ENCODE measurements around the gene RSU1.

RSU1 gene

GRCh38 chr10:16653224-16653623 is 164.0 kb downstream of the RSU1 start:
- no peak for DNase-seq

GRCh38 chr10:16652154-16652553 is 165.1 kb downstream of the RSU1 start:
- DNase-seq, result no peak

- no peak for DNase-seq
These were observed 167.5 kb downstream of the RSU1 start for GRCh38 chr10:16649757-16650156.

- no peak for DNase-seq
These were observed 168.9 kb downstream of the RSU1 start for GRCh38 chr10:16648366-16648765.

- DNase-seq, result no peak
These were observed 170.8 kb downstream of the RSU1 start for GRCh38 chr10:16646181-16647059.

- DNase-seq, result no peak
These were observed 173.1 kb downstream of the RSU1 start for GRCh38 chr10:16644146-16644545.

GRCh38 chr10:16643502-16643901 is 173.7 kb downstream of the RSU1 start:
- DNase-seq, result no peak

GRCh38 chr10:16640153-16640552 is 177.1 kb downstream of the RSU1 start:
- no peak for DNase-seq

- no peak for DNase-seq
These were observed 177.8 kb downstream of the RSU1 start for GRCh38 chr10:16639471-16639870.

- no peak for DNase-seq
These were observed 184.2 kb downstream of the RSU1 start for GRCh38 chr10:16632996-16633395.

- DNase-seq, result no peak
These were observed 190.5 kb downstream of the RSU1 start for GRCh38 chr10:16626697-16627096.

GRCh38 chr10:16612981-16613355 is 204.3 kb downstream of the RSU1 start:
- no peak for DNase-seq

- no peak for DNase-seq
These were observed 204.9 kb downstream of the RSU1 start for GRCh38 chr10:16612115-16612980.

- no peak for DNase-seq
These were observed 206.2 kb downstream of the RSU1 start for GRCh38 chr10:16611037-16611436.

GRCh38 chr10:16609211-16609610 is 208.0 kb downstream of the RSU1 start:
- DNase-seq, result no peak

- DNase-seq, result no peak
These were observed 210.3 kb downstream of the RSU1 start for GRCh38 chr10:16606923-16607322.

GRCh38 chr10:16606421-16606820 is 210.8 kb downstream of the RSU1 start:
- no peak for DNase-seq

- no peak for DNase-seq
These were observed 213.9 kb downstream of the RSU1 start for GRCh38 chr10:16603308-16603707.

- no peak for DNase-seq
These were observed 215.0 kb downstream of the RSU1 start for GRCh38 chr10:16602104-16602775.

GRCh38 chr10:16599662-16600061 is 217.6 kb downstream of the RSU1 start:
- DNase-seq, result no peak

GRCh38 chr10:16597656-16598055 is 219.6 kb downstream of the RSU1 start:
- DNase-seq, result no peak

- DNase-seq, result no peak
These were observed 224.8 kb downstream of the RSU1 start for GRCh38 chr10:16592378-16592777.

GRCh38 chr10:16586358-16587138 is 230.7 kb downstream of the RSU1 start:
- DNase-seq, result no peak
